GM18499 (cell line): ENCODE results near the gene LAMTOR2.

ENCODE experiments used
- ATAC-seq: cut with Tn5 transposase; IDR thresholded peaks from one replicate; pipeline ENCODE4 v1.9.1; 2021; ENCODE audit warnings: moderate number of reproducible peaks; ENCODE audit not compliant: insufficient read depth, unreplicated experiment

Gene LAMTOR2

DNA sequence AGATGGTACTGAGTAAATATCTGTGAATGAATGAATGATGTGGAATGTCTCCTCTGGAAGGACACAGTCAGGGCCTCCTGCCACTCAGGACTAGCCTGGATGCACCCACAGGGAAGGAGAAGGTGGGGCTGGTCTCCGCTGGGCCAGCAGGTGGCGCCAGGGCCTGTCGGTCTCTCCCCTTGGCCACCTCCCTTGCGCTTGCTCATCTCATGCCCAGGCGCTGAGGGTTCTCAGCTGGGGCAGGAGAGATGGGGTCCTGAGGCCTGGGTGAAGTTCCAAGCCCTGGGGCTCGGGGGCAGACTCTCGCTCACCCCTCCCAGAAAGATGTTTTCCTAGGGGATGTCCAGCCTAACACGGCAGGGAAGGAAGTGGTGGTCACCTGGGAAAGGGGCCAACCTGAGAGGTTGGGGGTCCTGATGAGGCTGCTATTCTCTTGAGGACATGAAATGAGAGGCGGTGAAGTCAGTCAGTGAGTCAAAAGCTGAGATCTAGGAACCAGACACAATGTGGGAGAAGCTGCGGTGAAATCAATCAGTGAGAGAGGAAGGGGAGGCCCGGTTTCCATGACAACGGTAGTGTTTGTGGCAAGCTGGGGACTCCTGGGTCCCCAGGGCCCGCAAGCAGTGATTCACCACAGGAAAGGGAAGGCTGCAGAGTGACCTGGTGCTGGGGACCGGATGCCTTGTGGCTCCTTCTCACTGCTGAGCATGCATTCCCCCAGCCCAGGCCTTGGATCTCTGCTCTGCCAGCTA lies 42.2 kb downstream of the LAMTOR2 start:
- ATAC-seq: peak; percentile 38

DNA sequence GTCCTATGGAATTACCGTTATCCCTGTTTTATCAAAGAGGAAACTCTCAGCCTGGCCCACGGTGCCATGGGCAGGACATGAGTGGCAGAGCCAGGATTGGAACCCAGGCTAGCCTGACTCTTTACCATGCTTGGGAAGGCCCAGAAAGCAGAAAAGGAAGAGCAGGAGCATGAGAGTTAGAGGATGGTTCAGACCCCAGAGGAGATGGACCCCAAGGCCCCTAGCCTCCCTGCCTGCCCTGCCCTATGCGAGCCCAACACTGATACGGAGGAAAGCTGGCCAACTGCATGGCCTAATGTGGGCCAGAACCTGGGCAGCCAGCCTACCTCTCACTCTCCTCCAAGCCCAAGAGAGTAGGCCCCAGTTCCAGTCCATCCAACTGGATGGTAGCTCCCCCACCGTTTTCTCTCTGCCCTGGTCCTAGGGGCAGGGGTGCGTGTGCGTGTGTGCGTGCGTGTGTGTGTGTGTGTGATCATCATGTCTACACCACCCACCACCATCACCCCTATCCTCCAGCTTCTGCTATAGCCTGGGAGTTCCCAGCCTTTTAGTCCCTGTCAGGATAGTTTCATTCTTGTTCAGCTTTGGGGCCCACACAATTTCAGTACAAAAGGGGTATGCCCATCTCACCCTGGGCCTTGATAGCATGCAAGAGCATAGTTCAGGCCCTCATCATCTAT lies 43.1 kb downstream of the LAMTOR2 start:
- no peak for ATAC-seq

DNA sequence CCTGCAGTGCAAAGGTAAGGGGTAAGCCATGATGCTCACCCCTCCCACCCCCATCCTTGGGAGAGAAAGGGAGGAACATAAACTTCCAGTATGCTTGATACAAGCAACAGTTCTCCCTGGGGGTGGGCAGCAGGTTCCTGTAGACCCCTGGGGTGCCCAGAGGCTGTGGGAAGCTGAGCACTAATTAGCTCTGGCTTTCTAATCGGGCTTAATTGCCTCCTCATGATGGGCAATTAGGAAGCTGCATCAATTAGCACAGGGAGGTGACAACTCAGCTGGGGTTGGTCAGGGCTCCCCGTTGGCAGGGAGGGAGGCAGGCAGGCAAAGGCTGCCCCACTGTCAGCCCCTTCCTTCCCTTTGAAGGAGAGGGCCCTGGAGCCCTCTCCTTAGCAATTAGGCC lies 44.2 kb downstream of the LAMTOR2 start:
- no peak for ATAC-seq

DNA sequence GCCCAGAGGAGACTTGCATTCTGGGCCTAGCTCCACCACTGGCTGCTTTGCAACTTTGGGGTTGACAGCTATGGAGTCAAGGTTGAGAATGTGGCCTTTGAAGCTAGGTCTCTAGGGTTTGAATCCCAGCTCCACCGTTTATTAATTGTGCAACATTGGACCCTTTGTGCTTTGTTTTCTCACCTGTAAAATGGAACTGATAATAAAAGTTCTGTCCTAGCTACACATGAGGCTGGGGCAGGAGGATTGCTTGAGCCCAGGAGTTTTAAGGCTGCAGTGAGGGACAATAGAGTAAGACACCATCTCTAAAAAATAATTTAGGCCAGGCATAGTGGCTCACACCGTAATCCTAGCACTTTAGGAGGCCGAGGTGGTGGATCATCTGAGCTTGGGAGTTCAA lies 44.7 kb downstream of the LAMTOR2 start:
- ATAC-seq: no peak

DNA sequence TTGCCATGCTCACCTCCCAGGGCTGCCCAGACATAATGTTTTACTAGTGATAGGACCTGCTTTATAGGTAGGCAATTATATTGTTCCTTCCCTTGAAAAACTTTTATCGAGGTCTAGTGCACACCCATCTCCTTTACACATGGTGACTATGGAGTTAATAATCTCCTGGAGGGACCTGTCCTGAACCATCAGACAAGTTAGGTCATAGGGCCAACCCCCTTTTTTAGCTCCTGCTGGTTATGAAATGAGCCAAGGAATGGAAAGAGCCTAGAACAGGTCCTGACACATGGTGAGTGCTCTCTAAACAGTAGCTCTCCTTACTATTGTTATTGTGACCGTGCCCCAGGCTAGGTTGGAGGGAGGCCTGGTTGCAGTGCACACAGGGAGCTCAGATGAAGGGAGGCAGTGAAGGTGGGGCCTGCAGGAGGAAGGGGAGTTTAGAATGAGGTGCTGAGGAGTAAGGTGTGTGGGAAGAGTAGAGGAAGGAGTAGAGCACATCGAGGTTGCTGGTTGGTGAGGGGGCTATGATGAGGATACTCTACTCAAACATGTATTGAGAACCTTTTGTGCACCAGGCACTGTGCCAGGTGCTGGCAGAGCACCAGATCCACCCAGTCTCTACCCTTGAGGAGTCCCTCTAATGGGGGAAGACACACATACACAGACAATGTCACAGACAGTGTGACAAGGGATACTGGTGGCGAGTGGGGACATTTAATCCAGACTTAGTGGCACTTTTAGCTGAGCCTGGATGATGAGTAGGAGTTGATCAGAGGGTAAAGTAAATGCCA lies 45.8 kb downstream of the LAMTOR2 start:
- no peak for ATAC-seq

DNA sequence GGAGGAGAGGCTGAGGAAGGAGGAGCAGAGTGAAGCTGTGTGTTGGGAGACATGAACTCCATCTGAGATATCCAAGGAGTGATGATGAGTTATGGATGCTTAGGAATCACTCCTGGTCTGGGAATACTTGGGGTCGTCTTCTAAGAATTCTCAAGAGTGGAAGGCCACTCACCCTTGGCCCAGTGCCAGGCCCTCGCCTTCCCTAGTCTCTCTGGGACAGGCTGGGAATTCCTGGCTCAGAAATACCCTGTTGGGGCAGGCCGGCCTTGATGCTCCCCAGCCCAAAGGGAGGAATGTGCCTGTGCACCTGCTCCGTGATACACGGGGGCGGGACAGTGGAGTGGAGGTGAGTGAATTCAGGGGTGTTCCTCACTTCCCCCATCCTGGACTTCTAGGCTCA lies 47.3 kb downstream of the LAMTOR2 start:
- no peak for ATAC-seq

DNA sequence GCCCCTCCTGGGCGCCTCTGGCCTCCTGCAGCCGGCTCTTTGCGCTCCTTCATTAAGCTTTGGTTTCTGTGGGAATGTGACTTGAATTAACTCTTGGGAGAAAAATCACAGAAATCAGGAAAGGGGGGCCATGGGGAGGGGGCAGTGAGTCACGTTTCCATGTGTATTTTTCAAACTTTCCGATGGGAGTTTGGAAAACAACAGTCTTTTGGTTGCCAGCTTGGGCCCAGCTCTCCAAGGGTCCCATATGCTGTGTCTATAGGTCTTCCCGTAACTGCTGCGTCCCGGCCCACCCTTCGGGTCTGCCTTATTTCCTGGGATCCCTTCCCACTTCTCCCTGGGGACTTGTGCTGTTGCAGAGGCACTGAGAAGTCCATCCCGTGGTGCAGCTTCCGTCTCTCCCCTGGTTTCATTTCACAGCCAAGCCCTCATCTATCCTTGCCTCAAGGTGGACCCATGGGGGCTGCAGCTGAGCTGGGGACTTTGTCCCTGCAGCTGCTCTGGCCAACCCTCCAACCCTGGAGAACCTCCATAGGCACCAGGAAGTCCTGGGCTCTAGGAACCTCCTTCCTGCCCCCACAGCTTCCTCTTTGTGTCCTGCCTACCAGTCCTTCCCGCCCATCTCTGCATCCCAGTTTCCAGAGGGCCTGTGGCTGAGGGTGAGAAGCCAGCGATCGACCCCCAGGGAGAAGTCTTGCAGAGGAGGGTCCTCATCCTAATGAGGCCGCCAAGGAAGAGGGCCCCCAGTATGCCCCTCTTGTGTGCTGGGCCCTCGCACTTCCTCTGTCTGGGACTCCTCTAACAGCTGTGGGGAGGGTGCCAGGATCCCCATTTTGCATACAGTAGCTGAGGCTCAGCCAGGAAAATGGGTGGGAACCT lies 48.3 kb downstream of the LAMTOR2 start:
- no peak for ATAC-seq

DNA sequence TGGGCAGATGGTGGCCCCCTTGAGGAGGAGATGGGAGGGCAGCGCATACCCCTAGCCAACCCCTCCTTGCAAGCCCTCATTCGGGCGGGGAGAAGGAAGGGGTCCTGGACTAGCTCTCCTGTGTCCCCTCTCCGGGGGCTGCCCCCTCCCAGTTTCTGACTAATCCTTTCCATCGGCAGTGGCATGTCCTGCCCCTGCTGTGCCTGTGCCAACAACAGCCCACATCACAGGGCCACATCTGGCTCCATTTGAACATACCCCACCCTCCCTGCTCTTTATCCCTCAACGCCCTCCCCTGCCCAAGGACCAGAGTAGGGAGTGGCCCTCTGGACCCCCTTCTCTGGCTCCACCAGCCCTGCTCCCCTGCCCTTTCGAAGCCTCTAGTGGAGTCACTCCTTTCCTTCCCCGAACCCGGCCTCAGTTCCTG lies 49.0 kb downstream of the LAMTOR2 start:
- no peak for ATAC-seq

DNA sequence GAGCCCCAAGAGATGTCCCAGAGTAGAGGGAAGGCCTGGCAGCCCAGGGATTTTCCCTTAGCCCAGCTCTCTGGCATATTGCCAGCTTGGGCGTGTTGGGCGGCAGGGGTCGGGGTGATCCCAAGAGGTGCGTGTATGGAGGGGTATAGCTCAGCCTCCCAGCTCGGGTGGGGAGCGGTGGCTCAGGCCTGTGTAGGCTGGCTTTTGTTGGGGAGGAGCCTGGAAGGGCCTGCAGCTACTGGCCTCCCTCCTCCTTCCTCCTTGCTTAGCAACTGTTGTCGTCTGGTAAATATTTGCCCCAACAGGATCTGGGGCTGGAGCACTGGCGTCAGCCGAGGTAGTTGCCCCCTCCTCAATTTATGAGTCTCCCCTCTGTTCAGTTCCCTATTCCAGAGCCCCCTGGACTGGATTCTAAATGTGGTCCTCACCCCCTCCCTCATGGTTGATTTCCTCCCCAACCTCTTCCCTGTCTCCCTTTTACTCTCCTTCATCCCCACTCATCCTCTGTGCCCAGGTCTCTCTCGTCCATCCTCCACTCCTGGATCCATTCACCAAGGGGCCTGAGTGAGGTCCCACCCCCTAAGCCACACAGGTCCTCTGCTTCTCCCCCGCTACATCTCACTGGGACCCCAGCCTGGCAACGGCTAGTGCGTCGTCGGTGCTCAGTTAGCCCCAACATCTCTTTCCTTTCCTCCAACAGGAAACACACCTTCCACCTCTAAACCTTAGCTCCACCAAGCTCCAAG lies 49.7 kb downstream of the LAMTOR2 start:
- ATAC-seq: no peak

DNA sequence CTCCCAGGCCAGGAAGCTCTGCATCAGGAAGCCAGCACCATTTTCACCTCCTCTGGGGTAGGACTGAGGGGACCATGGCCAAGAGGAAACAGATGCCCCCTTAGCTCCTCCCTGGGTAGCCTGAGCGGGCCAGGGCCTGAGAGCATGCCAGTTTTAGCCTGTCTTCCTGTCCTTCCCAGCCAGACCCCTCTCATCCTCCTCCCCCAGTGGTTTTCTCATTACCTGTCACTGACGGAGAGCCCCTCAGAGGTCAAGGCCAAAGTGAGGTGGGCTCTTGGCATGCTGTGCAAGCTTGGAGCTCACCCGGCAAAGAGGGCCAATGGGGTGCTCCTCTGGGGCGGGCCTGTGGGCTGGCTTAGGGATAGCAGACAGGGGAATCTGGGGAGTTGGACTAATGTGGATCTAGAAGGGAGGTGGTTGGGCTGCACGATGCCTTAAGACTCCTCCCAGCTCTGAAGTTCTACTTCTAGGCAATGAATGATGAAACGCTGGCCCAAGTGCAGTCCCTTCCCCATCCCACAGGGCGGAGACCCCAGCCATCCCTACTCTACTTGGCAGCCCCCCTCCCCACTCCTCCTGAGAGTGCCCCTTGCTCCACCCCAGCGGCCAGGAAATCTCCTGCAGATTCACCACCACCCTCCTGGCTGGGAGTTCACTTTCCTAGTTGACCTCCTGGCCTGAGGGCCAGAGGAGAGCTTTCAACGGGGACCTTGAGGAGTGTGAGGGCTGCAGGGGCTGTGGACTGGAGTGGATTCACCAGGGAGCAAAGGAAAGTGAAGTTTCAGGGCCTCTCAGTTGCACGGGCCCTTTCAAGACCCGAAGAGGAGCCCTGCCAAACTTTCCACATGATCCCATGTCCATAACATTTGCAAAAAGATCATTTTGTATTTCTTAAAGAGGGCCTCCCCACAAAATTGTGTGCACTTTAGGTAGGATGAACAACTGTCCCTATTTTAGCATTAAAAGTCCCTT lies 50.6 kb downstream of the LAMTOR2 start:
- no peak for ATAC-seq

DNA sequence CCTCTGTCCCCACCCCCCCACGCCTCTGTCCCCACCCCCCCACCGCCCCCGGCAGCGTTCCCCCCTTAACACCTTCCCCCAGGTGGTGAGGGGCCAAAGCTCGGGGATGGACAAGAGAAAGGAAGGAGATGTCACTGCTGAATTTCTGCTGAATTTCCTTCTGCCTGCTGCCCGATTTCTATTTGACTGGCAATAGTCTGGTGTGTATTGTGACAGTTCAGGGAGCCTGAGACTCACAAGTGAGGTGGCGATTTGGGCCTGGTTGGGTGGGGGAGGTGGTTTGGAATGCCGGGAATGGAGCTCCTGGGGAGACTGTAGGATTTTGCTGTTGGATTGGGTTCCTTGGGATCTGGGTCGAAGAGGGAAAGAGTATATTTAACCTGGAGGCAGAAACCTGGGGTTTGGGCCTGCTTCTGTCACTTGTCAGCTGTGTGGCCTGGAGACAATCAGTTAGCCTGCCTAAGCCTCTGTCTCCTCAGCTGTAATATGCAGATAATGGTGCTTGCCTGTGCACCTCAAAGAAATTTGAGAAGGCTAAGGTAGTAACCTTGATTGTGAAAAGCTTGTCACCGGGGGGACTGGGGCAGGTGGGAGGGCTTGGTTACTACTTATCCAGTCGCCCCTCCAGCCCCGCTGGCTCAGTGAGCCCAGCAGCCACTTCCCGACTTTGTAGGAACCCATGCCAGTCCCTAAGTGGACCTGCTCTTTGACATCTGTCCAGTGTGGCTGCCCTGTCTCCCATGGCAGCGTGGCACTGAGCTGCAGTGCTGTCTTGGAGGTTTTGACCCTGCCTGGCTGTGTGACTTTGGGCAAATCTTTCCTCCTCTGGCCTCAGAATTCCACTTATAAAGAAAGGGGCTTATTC lies 52.3 kb downstream of the LAMTOR2 start:
- ATAC-seq: no peak

DNA sequence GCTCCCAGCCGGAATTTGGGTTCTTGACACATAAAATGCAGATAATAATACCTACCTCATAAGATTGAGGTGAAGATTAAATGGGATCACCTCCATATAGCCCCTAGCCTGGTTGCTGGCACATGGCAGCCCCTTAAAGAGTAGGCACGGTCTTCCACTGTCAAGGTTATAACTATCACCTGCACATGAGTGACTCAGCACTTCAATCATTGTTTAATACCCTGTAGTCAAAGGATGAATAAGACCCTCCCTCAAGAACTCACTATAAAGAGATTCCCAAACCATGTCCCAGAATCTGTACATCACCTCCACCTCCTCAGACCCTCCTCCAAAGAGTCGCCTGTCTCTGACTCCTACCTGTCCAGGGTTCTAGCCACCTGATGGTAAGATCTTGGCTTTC lies 53.5 kb downstream of the LAMTOR2 start:
- no peak for ATAC-seq
